GDM1 (cell line): ENCODE measurements around the gene MAP2K1.
"Not testable (repeated sequence)": the region's sequence is repeated elsewhere in the genome, so short reads cannot be mapped to it uniquely, and the experiment has no call there.

Source experiments
- DNase-seq: peaks from one replicate; lab custom pipeline; 2025; lab: John Stamatoyannopoulos, UW

The MAP2K1 gene

DNA sequence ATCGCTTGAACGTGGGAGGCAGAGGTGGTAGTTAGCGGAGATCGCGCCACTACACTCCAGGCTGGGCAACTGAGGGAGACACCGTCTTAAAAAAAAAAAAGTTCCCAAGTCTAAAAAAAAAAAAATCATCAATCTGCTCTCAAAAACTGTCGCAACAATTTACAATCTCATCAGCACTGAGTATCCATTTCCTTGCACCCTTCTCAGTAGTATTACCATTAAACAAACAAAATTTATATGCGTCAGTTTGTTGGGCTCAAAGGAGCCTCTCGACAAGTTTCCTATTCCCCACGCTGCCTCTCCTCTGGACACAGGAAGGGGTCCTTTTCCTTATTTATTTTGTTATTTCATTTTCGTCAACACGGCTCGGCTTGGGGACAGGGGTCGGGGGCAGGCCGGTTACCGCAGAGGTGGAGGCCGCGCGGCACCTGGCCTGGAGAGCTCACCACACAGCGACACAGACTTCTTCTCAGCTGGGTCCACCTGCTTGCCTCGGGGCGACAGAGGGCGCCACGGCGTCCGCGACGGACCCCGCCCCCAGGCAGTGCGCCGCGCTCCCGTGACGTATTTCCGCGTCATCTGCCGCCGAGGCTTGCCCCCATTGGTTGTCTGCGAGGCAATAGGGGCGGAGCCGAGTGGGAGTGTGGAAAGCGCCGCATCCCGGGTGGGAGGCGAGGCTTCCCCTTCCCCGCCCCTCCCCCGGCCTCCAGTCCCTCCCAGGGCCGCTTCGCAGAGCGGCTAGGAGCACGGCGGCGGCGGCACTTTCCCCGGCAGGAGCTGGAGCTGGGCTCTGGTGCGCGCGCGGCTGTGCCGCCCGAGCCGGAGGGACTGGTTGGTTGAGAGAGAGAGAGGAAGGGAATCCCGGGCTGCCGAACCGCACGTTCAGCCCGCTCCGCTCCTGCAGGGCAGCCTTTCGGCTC is at the start of gene MAP2K1:
Gene MAP2K1 (plus strand): TSS at position 709 of the 920 bp plus-strand sequence. CDS start 436 bp downstream, outside the sequence.
- peak; percentile 97 for DNase-seq

DNA sequence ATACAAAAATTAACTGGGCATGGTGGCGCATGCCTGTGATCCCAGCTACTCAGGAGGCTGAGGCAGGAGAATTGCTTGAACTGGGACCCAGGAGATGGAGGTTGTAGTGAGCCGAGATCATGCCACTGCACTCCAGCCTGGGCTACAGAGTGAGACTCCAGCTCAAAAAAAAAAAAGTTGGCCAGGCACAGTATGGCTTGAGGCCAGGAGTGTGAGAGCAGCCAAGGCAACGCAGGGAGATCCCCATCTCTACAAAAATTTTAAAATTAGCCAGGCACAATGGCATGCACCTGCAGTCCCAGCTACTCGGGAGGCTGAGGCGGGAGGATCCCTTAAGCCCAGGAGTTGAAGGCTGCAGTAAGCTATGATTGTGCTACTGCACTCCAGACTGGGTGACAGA is 38.2 kb upstream of the MAP2K1 start:
- not testable (repeated sequence) for DNase-seq

DNA sequence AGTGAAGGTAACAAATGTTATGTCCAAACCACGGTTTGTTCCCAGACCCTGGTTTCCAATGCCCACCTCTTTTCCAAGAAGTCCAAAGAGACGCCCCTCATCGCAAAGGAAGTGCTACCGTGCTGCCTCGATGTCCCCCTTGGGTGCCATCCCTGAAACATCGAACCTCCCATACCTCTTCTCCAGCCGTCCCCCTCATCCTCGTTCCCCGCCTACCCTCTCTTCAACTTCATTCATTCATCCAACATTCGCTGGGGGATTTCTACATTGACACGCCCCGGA is 30.7 kb upstream of the MAP2K1 start:
- no peak for DNase-seq

DNA sequence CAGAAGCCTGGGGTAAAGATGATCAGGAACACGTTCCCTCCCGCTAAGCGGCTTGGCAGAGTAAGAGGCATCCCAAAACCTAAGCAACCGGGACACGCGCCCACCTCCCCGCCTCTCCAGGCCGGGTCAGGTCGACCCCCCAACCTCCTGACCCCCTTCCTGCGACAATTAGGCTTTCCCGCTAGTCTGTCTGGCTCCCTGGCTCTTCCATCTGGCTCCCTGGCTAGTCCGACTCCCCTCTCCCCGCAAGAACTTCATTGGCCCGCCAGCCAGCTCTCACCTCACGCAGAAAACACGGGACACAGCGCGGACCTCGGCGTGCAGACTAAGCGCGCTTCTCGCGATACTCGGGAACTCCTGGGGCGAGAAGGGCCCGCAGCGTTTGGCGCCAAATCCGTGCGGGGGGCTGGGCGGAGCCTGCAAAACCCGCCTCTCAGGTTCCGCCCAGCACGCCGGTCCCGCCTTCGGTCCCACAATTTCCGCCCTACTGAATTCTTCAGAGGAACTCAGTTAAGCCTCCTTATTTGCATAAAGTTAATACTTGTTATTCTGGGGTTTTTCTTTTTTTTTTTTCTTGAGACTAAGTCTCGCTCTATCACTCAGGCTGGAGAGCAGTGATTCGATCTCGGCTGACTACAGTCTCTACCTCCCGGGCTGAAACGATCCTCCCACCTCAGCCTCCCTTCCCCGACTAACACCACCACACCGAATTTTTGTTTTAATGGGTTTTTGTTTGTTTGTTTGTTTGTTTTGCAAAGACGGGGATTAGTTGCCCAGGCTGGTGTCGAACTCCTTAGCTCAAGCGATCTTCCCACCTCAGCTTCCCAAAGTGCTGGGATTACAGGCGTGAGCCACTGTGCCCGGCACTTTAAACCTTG is 30.1 kb upstream of the MAP2K1 start, which contains the start of gene TIPIN:
Gene TIPIN (minus strand): TSS at position 327 of the 878 bp plus-strand sequence. CDS start 3,738 bp downstream, outside the sequence.
- peak; percentile 95 for DNase-seq

DNA sequence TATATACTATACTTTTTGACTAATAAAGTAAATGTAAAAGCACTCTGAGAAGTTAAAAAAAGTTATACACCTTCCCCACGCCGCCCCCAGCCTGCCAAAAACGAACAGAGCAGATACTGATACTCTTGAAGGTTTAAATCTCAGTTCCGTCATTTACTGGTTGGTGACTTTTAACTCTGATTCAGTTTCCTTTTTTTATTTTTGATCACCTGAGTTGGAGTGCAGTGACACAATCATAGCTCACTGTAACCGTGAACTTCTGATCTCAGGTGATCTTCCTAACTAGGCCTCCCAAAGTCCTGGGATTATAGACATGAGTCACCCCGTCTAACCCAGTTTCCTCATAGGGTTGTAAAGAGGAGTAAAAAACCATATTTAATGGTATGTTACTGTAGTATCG is 27.0 kb upstream of the MAP2K1 start:
- DNase-seq: no peak

DNA sequence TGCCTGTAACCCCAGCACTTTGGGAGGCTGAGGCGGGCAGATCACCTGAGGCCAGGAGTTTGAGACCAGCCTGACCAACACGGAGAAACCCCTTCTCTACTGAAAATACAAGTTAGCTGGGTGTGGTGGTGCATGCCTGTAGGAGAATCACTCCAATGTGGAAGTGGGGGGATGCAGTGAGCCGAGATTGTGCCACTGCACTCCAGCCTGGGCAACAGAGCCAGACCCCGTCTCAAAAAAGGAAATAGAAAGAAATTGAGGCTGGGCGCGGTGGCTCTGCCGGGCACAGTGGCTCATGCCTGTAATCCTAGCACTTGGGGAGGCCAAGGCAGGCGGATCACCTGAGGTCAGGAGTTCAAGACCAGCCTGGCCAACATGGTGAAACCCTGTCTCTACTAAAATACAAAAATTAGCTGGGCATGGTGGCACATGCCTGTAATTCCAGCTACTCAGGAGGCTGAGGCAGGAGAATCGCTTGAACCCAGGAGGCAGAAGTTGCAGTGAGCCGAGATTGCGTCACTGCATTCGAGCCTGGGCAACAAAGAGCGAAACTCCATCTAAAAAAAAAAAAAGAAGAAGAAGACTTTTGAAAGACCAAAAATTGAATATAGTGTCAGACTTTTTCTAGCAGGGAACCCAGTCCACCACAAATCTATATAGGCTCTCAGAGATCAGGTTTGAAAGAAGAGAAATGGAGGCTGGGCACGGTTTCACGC is 24.8 kb upstream of the MAP2K1 start:
- not testable (repeated sequence) for DNase-seq

DNA sequence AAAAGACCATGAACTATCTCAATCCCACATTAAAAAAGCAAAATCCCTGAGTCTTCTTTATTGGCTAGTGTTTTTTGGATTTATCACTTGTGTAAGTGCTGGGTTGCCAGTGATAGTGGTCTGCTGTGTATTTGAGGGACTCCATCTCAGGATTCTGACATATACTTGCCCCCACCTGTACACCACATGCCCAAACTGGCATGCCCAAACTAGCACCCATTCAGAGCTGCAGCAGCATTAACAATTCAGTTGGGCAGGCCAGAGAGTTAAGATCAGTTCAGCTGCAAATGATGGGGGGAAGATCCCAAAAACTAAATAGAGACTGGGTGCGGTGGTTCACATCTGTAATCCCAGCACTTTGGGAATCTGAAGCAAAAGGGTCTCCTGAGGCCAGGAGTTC is 23.9 kb upstream of the MAP2K1 start:
- no peak for DNase-seq

DNA sequence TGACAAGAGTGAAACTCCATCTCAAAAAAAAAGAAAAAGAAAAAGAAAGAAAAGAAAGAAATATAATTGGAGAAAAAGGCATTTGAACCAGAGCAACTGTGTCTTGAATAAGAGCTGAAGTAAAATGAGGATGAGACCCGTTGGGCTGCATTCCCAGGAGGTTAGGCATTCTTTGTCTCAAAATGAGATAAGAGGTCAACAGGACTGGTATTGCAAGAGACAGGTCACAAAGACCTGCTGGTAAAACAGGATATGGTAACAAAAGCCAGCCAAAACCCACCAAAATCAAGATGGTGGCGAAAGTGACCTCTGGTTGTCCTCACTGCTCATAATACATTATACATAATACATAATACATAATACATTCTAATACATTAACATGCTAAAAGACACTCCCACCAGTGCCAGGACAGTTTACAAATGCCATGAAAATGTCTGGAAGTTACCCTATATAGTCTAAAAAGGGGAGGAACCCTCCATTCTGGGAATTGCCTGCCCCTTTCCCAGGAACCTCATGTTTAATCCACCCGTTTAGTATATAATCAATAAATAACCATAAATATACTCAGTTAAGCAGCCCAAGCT is 21.7 kb upstream of the MAP2K1 start:
- DNase-seq: no peak

DNA sequence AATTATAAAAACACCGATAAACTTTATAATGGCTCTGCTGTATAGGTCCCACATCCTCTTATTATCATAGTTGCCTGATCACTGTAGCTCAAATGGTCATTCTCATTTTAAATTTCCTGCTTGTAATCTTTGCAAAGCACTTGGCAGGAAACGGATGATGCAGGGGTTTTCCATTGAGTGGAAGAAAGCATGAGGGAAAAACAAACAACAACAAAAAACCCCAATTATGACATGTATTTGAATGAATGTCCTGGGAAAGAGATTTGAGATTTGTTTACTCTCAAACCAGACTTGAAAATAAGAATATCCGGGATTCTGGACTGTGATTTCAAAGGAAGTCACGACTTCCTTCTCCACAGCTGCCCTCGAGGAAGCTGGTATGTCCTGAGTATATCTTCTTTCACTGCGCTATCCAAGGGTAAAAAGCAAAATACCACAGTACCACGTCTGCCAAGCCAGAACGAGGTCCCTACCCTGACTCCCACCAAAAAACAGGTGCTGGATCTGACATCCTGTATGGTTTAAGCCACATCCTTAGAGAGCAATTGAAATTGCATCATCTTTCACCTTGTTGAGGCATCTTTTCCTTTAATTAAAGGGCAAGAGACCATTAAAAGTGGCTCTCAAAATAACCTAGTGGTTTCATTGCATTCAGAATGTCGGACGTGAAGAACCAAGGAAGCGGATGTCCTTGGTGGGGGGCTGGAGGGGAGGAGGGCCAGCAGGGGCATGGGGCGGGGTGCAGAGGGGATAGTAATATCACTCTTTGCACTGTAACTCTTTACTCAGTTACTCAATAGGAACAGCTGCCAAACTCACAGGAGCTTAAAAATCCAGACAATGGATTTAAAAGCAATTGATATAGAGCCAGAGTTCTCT is 16.7 kb upstream of the MAP2K1 start:
- DNase-seq: no peak

DNA sequence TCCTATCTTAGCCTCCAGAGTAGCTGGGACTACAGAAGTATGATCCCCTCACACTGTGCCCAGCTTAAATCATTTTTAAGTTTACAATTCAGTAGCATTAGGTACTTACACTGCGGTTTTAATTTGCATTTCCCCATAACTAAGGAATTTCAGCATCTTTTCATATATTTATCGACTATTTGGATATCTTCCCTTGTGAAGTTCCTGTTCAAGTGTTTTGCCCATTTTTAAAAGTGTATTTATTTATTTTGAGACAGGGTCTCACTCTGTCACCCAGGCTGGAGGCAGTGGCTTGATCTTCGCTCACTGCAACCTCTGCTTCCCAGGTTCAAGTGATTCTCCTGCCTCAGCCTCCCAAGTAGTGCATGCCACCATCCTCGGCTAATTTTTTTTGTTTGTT is 12.5 kb upstream of the MAP2K1 start:
- no peak for DNase-seq

DNA sequence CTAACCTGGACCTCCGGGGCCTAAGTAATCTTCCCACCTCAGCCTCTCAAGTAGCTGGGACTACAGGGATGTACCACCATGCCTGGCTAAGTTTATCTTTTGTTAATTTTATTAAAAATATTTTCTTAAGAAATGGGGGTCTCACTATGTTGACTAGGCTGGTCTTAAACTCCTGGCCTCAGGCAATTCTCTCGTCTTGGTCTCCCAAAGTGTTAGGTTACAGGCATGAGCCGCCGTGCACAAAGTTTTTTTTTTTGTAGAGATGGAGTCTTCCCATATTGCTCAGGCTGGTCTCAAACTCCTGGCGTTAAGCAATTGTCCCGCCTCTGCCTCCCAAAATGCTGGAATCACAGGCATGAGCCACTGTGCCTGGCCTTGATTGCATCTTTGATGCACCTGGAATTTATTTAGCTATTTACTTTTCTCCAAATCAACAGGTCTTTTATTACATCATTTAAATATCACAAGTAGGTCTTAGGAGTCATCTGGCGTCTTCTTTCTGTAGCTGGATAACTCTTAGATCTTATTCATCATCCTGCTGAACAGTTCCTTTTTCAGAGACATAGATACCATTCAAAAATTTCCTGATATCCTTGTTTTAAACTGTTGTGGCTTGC is 7.8 kb upstream of the MAP2K1 start:
- DNase-seq: no peak

DNA sequence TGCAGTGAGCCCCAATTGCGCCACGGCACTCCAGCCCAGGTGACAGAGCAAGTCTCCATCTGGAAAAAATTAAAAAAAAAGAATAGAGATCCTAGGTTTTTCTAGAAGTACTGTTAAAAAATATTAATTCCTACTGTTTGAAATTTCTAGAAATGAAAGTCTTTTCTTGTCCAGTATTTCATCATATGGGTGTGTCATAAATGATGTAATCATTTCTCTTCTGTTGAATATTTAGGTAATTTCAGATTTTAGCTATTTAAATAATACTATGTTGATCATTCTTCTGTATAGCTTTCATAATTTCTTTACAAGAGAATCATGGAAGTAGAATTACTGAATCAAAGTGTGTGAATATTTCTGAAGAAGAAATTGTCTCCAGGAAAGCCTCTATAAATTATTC is 5.3 kb upstream of the MAP2K1 start:
- DNase-seq: not testable (repeated sequence)

DNA sequence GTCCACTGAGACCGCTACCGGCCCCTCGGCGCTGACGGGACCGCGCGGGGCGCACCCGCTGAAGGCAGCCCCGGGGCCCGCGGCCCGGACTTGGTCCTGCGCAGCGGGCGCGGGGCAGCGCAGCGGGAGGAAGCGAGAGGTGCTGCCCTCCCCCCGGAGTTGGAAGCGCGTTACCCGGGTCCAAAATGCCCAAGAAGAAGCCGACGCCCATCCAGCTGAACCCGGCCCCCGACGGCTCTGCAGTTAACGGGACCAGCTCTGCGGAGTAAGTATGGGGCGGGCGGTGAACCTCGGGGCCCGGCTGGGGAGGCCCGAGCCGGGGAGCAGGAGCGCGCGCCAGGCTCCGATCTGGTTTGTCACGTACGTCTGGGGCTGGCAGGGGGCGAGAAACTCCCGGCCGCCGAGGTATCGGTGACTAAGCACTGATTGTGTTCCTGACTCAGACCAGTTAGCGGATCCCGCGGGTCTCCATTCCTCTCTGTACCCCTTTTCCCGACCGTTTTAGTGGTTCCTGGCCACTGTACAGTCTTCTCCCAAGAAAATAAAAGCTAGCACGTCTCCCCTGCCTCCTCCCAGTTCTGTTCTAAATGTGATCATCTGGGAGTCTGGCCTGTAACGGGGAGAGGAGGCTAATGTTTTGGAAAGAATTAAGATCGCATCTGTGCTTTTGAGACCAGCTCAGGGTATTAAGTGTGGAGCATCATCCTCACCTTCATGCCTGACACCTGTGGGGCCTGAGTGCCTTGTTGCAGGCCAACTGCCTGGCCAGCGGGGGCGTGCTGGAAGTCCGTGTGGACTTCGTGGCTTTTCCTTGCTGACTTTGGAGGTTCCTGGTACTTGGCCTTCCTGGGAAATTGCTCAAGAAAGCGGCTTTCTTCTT is 691 bp downstream of the MAP2K1 start:
- peak; percentile 30 for DNase-seq

DNA sequence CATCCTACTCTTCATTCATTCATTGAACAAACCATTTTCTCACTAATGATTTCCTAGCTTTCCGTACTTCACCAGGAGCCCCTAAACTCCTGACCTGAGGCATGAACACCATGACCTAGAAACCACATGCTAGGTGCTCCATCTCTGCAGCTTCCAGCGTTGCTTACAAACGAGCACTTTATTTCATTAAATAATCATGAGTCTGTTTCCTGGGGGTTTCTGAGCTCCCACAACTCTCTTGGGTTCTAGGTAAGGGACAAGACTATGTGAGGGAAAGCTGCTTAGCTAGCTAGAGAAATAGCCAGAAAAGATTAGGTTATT is 1.3 kb downstream of the MAP2K1 start:
- no peak for DNase-seq

DNA sequence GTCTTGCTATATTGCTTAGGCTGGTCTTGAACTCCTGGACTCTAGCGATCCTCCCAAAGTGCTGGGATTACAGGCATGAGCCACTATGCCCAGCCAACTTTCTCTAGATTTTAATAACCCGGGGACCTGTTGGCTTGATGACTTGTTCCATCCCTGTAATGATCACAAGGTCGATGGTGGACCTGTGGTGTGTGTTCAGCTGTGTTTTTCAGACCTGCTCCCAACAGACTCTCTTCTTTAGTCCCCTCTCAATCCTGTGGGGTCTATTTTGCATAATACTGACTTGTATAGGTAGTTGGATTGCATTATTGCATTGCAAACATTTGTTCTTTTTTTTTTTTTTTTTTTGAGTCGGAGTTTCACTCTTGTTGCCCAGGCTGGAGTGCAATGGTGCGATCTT is 1.9 kb downstream of the MAP2K1 start:
- DNase-seq: no peak

DNA sequence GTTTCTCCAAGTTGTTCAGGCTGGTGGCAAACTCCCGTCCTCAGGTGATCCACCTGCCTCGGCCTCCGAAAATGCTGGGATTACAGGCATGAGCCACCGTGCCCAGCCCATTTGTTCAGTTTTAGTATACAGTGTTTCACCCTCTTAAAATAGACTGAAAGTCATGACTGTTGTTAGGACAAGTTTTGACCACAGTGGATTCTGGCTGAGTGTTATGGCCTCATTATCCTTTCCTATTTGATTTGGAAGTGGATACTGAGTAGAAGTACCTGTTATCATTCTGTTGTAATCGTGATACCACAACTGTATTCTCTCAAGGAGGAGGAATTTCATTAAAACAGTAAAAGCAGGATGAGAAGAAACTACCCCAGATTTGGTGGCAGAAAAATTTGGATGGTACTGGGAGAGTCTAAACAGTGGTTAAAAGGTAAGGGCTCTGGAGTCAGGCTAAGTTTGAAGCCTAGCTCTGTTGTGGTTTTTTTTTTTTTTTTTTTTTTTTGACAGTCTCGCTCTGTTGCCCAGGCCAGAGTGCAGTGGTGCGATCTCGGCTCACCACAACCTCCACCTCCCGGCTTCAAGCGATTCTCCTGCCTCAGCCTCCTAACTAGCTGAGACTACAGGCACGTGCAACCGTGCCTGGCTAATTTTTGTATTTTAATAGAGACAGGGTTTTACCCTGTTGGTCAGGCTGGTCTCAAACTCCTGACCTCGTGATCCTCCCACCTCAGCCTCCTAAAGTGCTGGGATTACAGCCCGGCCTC is 2.6 kb downstream of the MAP2K1 start:
- no peak for DNase-seq

DNA sequence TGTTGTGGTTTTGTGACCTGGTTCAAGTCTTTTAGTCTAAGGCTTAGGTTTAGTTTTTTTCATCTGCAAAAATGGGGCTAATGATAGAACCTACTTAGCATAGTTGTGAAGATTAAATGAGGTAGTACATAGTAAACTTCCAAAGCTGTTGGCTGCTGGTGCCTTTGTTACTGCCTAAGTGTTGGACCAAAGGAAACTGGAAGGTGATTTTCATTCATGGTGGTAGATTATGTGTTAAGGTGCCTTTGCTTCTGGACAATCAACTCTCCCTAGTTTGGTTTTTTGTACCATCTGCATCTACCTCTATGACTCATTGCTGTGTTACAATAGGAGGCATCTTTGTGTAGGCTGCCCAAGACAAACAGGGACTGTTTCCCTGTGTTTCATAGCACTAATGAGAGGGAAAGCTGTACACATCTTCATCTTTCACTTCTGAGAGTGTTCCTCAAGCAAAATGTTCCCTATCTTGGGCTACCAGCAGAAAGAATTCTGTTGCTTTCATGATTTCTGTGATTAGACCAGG is 3.2 kb downstream of the MAP2K1 start:
- no peak for DNase-seq

DNA sequence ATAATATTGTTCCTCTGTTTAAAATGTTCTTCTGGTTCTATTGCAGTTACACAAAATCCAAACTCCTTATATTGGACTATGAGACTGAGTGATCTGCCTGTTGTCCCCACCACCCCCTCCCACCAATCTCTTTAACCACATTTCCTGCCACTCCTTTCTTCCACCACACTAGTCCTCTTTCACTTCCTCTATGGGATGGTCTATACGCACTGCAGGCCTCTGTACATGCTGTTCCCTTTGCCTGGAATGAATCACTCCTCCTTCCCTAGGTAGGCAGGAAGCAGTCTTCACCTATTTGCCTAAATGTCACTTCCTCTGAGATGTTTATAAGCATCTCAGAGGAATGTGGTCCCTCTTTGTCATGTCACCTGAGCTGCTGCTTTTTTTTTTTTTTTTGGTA is 4.0 kb downstream of the MAP2K1 start:
- DNase-seq: peak; percentile 58

DNA sequence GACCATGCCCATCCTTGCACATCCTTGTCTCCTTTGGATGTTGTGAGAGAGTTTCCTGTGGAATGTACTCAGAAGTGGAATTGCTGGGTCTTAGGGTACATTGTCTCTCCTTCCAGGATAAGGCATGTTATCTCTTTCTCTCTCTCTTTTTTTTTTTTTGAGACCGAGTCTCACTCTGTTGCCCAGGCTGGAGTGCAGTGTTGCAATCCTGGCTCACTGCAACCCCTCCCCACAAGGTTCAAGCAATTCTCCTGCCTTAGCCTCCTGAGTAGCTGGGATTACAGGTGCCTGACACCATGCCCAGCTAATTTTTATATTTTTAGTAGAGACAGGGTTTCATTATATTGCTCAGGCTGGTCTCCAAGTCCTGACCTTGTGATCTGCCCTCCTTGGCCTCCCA is 6.3 kb downstream of the MAP2K1 start:
- not testable (repeated sequence) for DNase-seq
